ENCODE data around the gene ESAM.

DNA sequence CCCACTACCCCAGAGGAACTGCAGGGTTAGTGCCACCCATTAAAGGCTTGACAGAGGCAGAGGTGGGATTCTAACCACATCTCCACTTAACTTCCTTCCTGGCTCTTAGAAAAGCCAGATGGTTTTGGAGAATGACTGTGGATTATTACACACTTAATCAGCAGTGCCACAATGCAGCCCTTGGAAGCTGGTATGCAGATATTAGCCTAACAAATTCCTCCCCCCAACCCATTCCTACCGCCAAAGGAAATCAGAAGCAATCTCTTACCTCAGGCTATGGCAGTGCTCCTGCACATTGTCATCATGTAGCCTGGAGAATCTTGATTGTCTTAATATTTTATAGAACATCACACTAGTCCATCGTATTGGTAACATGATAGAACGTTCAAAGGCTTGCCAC lies 45.5 kb downstream of the ESAM start:
- no peak for TF ChIP-seq PHF8 (conservative IDR thresholded peaks at IDR 0.05; ENCODE audit: low read depth, low read length)
- TF ChIP-seq, protein P1, sequence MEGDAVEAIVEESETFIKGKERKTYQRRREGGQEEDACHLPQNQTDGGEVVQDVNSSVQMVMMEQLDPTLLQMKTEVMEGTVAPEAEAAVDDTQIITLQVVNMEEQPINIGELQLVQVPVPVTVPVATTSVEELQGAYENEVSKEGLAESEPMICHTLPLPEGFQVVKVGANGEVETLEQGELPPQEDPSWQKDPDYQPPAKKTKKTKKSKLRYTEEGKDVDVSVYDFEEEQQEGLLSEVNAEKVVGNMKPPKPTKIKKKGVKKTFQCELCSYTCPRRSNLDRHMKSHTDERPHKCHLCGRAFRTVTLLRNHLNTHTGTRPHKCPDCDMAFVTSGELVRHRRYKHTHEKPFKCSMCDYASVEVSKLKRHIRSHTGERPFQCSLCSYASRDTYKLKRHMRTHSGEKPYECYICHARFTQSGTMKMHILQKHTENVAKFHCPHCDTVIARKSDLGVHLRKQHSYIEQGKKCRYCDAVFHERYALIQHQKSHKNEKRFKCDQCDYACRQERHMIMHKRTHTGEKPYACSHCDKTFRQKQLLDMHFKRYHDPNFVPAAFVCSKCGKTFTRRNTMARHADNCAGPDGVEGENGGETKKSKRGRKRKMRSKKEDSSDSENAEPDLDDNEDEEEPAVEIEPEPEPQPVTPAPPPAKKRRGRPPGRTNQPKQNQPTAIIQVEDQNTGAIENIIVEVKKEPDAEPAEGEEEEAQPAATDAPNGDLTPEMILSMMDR (IDR thresholded peaks at IDR 0.05; ENCODE audit: control extremely low read depth in 1 of 3, insufficient read depth in 1 of 3, low read depth in 1 of 3, low read length in 3 of 3): no peak
- TF ChIP-seq TCF12 (IDR thresholded peaks at IDR 0.05; ENCODE audit: low read depth, low read length): no peak
- TF ChIP-seq KDM1A (IDR thresholded peaks at IDR 0.05; ENCODE audit: borderline replicate concordance, low read length): no peak
- TF ChIP-seq POLR2A (IDR thresholded peaks at IDR 0.05; ENCODE audit: control extremely low read depth in 1 of 2, low read depth in 2 of 2, low read length in 2 of 2): no peak
- no peak for TF ChIP-seq TAF1 (IDR thresholded peaks at IDR 0.05; ENCODE audit: low read depth, low read length)
